ENCODE data around the gene PCGF3.

Gene PCGF3

GRCh38 chr4:721261-722168 is 15.9 kb downstream of the PCGF3 start:
- Histone ChIP-seq H3K4me2 (ENCODE audit: low read depth, low read length, poor library complexity, severe bottlenecking) (no peak overlapping the region), H3K79me2 (ENCODE audit: insufficient read depth, low read length) (peaks cover 88% of the 10 kb centered on the region; the same call in 1 of the 2 replicates)

DNA sequence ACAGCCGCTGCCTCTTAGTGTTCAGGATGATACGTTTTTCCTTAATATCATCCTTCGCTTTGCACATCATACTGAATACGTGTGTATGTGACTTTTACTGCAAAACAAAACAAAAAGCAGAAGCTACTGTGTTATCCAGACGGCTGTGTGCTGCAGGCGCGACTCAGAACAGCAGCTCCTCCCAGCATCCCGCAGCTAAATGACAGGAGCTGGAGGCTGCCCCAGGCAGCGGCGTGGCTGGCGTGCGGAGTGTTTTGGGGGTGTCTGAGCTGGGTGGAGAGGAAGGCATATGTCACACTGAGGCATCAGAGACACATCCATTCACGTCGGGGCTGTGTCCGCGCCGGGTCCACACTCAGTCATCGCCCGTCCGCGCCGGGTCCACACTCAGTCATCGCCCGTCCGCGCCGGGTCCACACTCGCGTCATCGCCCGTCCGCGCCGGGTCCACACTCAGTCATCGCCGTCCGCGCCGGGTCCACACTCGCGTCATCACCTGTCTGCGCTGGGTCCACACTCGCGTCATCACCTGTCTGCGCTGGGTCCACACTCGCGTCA is 16.6 kb downstream of the PCGF3 start:
- H3K9me2 ChIP-seq (replicated peaks; ENCODE audit: low read depth, low read length), result no peaks in the 10 kb centered on the region
- TF ChIP-seq EZH2phosphoT487 (IDR thresholded peaks at IDR 0.05; ENCODE audit: borderline replicate concordance), result no peak
- no peak for TF ChIP-seq CTCF (conservative IDR thresholded peaks at IDR 0.05; ENCODE audit: low read length)
- H3K4me3 ChIP-seq (ENCODE audit: low read length, poor library complexity, severe bottlenecking), result no peak overlapping the region
- H3K27me3 ChIP-seq (ENCODE audit: insufficient read depth, low read length, poor library complexity, severe bottlenecking), result no peaks in the 10 kb centered on the region
- no peak overlapping the region for H3K9ac ChIP-seq (ENCODE audit: low read depth, low read length, poor library complexity, severe bottlenecking)
- H3K9me3 ChIP-seq (ENCODE audit: insufficient read depth, low read depth, low read length), result no peaks in the 10 kb centered on the region
- H4K20me1 ChIP-seq (ENCODE audit: insufficient read depth, low read length, poor library complexity, severe bottlenecking), result peaks cover 38% of the 10 kb centered on the region
- peaks cover 6% of the 10 kb centered on the region; the same call in 1 of the 2 replicates for H3K36me3 ChIP-seq (ENCODE audit: insufficient read depth, low read length)
- H2AFZ ChIP-seq (ENCODE audit: low read length), result no peak overlapping the region
- no peaks in the 10 kb centered on the region for H3K4me1 ChIP-seq (ENCODE audit: insufficient read depth, low read length, poor library complexity, severe bottlenecking)
- H3K4me2 ChIP-seq (ENCODE audit: low read depth, low read length, poor library complexity, severe bottlenecking), result no peak overlapping the region
- no peaks in the 10 kb centered on the region for H3F3A ChIP-seq (ENCODE audit: low read depth)
- peaks cover 90% of the 10 kb centered on the region; the same call in 1 of the 2 replicates for H3K79me2 ChIP-seq (ENCODE audit: insufficient read depth, low read length)

More at GRCh38 chr4:721261-722168, 15.9 kb downstream of the PCGF3 start:
- H2AFZ ChIP-seq (ENCODE audit: low read length), result no peak overlapping the region
- no peaks in the 10 kb centered on the region for H3K4me1 ChIP-seq (ENCODE audit: insufficient read depth, low read length, poor library complexity, severe bottlenecking)
- no peaks in the 10 kb centered on the region for H3K9me3 ChIP-seq (ENCODE audit: insufficient read depth, low read depth, low read length)
- H3K36me3 ChIP-seq (ENCODE audit: insufficient read depth, low read length), result peaks cover 6% of the 10 kb centered on the region; the same call in 1 of the 2 replicates
- no peak overlapping the region for H3K4me3 ChIP-seq (ENCODE audit: low read length, poor library complexity, severe bottlenecking)
- no peak for TF ChIP-seq EZH2phosphoT487 (IDR thresholded peaks at IDR 0.05; ENCODE audit: borderline replicate concordance)
- no peak for TF ChIP-seq CTCF (conservative IDR thresholded peaks at IDR 0.05; ENCODE audit: low read length)
- H4K20me1 ChIP-seq (ENCODE audit: insufficient read depth, low read length, poor library complexity, severe bottlenecking), result peaks cover 34% of the 10 kb centered on the region
- no peaks in the 10 kb centered on the region for H3K27me3 ChIP-seq (ENCODE audit: insufficient read depth, low read length, poor library complexity, severe bottlenecking)
- no peaks in the 10 kb centered on the region for H3F3A ChIP-seq (ENCODE audit: low read depth)
- H3K9ac ChIP-seq (ENCODE audit: low read depth, low read length, poor library complexity, severe bottlenecking), result no peak overlapping the region
- no peaks in the 10 kb centered on the region for H3K9me2 ChIP-seq (replicated peaks; ENCODE audit: low read depth, low read length)

DNA sequence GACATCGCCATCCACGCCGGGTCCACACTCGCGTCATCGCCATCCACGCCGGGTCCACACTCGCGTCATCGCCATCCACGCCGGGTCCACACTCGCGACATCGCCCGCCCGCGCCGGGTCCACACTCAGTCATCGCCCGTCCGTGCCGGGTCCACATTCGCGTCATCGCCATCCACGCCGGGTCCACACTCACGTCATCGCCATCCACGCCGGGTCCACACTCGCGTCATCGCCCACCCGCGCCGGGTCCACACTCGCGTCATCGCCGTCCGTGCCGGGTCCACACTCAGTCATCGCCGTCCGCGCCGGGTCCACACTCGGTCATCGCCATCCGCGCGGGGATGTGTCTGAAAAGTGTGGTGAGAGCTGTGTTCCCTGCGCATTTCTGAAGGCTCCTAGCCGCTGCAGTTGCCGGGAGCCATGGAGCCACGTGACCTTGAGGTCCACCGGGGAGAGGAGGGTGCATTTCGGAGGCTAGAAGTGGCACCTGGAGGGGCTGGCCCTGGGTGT is 17.3 kb downstream of the PCGF3 start:
- Histone ChIP-seq H3K9ac (ENCODE audit: low read depth, low read length, poor library complexity, severe bottlenecking) (no peak overlapping the region), H3K4me2 (ENCODE audit: low read depth, low read length, poor library complexity, severe bottlenecking) (no peak overlapping the region), H4K20me1 (ENCODE audit: insufficient read depth, low read length, poor library complexity, severe bottlenecking) (peaks cover 36% of the 10 kb centered on the region), H3K9me3 (ENCODE audit: insufficient read depth, low read depth, low read length) (no peaks in the 10 kb centered on the region), H3F3A (ENCODE audit: low read depth) (no peaks in the 10 kb centered on the region), H2AFZ (ENCODE audit: low read length) (no peak overlapping the region), H3K79me2 (ENCODE audit: insufficient read depth, low read length) (peaks cover 90% of the 10 kb centered on the region; the same call in 1 of the 2 replicates), H3K36me3 (ENCODE audit: insufficient read depth, low read length) (peaks cover 6% of the 10 kb centered on the region; the same call in 1 of the 2 replicates), H3K27me3 (ENCODE audit: insufficient read depth, low read length, poor library complexity, severe bottlenecking) (no peaks in the 10 kb centered on the region), H3K9me2 (replicated peaks; ENCODE audit: low read depth, low read length) (no peaks in the 10 kb centered on the region), H3K4me3 (ENCODE audit: low read length, poor library complexity, severe bottlenecking) (no peak overlapping the region), H3K4me1 (ENCODE audit: insufficient read depth, low read length, poor library complexity, severe bottlenecking) (no peaks in the 10 kb centered on the region)
- TF ChIP-seq CTCF (conservative IDR thresholded peaks at IDR 0.05; ENCODE audit: low read length) (no peak), EZH2phosphoT487 (IDR thresholded peaks at IDR 0.05; ENCODE audit: borderline replicate concordance) (no peak)

Measured in Loucy (cell line).